IMR-90 (cell line): ENCODE measurements around the gene OPCML. TPM values are rescaled to one million over a fixed set of nuclear protein-coding genes. Genes with fewer than 3 reads are reported as not detected.

Source experiments
- ATAC-seq: fragments of 200-7000 bp; cut with Tn5 transposase; 2 replicates; pipeline ENCODE4 v1.9.1; 2020; ENCODE audit warnings: low read depth, mild to moderate bottlenecking, moderate library complexity
- BruUV-seq: library from RNA; stranded (reverse); fragments of 400-500 nt; replicated peaks from 2 replicates; lab custom pipeline; 2021; lab: Mats Ljungman, UMichigan
- CTCF ChIA-PET: fragments of 300-600 bp; formaldehyde crosslinking; extraction: SDS; loops from one replicate; lab custom pipeline; 2021; ENCODE audit warnings: antibody characterized with exemption; lab: Yijun Ruan, JAX
- POLR2A ChIA-PET: fragments of 300-600 bp; sonication (Branson Sonifier 250); formaldehyde crosslinking; loops from one replicate; lab custom pipeline; 2022; ENCODE audit warnings: antibody characterized with exemption; ENCODE audit not compliant: unreplicated experiment; lab: Charles Lee
- DNase-seq: peaks from one replicate; pipeline ENCODE4 v3.0.0; 2013
- H2AFZ ChIP-seq: replicated peaks from 2 replicates; pipeline ENCODE3; 2013; ENCODE audit warnings: low read length, mild to moderate bottlenecking; ENCODE audit not compliant: poor library complexity
- H2AK5ac ChIP-seq: 2 replicates; pipeline ENCODE4 v1.6.1; 2013; ENCODE audit warnings: low read depth, low read length, inconsistent platforms
- H2AK9ac ChIP-seq: replicated peaks from 2 replicates; pipeline ENCODE3; 2013; ENCODE audit warnings: mild to moderate bottlenecking, low read depth, low read length, moderate library complexity; ENCODE audit not compliant: poor library complexity
- H2BK120ac ChIP-seq: 2 replicates; pipeline ENCODE4 v1.6.1; 2013; ENCODE audit warnings: low read depth, low read length, inconsistent platforms
- H2BK15ac ChIP-seq: 3 replicates; pipeline ENCODE4 v1.6.1; 2013; ENCODE audit warnings: low read depth, low read length, inconsistent platforms
- H2BK20ac ChIP-seq: 2 replicates; pipeline ENCODE4 v1.6.1; 2013; ENCODE audit warnings: low read depth, mild to moderate bottlenecking, inconsistent platforms, low read length, moderate library complexity
- H2BK5ac ChIP-seq: 2 replicates; pipeline ENCODE4 v1.6.1; 2013; ENCODE audit warnings: mild to moderate bottlenecking, low read depth, low read length, inconsistent platforms; ENCODE audit not compliant: poor library complexity, severe bottlenecking
- H3K14ac ChIP-seq: replicated peaks from 2 replicates; pipeline ENCODE4 v1.6.1; 2013; ENCODE audit warnings: low read depth, low read length, inconsistent platforms
- H3K18ac ChIP-seq: 2 replicates; pipeline ENCODE4 v1.6.1; 2013; ENCODE audit warnings: low read depth, low read length, control low read depth
- H3K23ac ChIP-seq: 2 replicates; pipeline ENCODE4 v1.6.1; 2013; ENCODE audit warnings: low read depth, low read length, inconsistent platforms
- H3K27ac ChIP-seq: 2 replicates; pipeline ENCODE4 v1.5.1; 2013; ENCODE audit warnings: mild to moderate bottlenecking, control low read depth, low read length; ENCODE audit not compliant: insufficient read depth
- H3K27me3 ChIP-seq: 2 replicates; pipeline ENCODE4 v1.6.1; 2013; ENCODE audit warnings: low read length; ENCODE audit not compliant: control insufficient read depth, insufficient read depth
- H3K36me3 ChIP-seq: 2 replicates; pipeline ENCODE4 v1.6.1; 2013; ENCODE audit warnings: low read length, mixed read lengths; ENCODE audit not compliant: control insufficient read depth, insufficient read depth
- H3K4ac ChIP-seq: 2 replicates; pipeline ENCODE4 v1.6.1; 2013; ENCODE audit warnings: low read depth, low read length, inconsistent platforms
- H3K4me1 ChIP-seq: 2 replicates; pipeline ENCODE4 v1.6.1; 2013; ENCODE audit warnings: low read length, mixed read lengths; ENCODE audit not compliant: control insufficient read depth, insufficient read depth
- H3K4me2 ChIP-seq: 2 replicates; pipeline ENCODE4 v1.6.1; 2013; ENCODE audit warnings: low read depth, mild to moderate bottlenecking, control low read depth, low read length, moderate library complexity
- H3K4me3 ChIP-seq: 2 replicates; pipeline ENCODE4 v1.5.1; 2013; ENCODE audit warnings: low read depth, mild to moderate bottlenecking, control low read depth, low read length, moderate library complexity; ENCODE audit not compliant: insufficient read depth
- H3K56ac ChIP-seq: 2 replicates; pipeline ENCODE4 v1.6.1; 2013; ENCODE audit warnings: low read length, inconsistent platforms; ENCODE audit not compliant: insufficient read depth; ENCODE audit errors: extremely low read depth
- H3K79me1 ChIP-seq, 2 experiments: 2 replicates each; pipeline ENCODE4 v1.6.1; 2013; ENCODE audit warnings: low read length in 2 of 2, inconsistent platforms in 1 of 2, low read depth in 1 of 2
- H3K9ac ChIP-seq: 2 replicates; pipeline ENCODE4 v1.6.1; 2013; ENCODE audit warnings: low read depth, low read length, control low read depth
- H3K9me1 ChIP-seq: 2 replicates; pipeline ENCODE4 v1.6.1; 2013; ENCODE audit warnings: low read length, inconsistent platforms; ENCODE audit not compliant: insufficient read depth
- H3K9me3 ChIP-seq: 2 replicates; pipeline ENCODE4 v1.6.1; 2013; ENCODE audit warnings: low read length; ENCODE audit not compliant: control insufficient read depth, insufficient read depth
- H4K20me1 ChIP-seq: 2 replicates; pipeline ENCODE4 v1.6.1; 2013; ENCODE audit warnings: low read length, inconsistent platforms; ENCODE audit not compliant: insufficient read depth
- H4K5ac ChIP-seq: 2 replicates; pipeline ENCODE4 v1.6.1; 2013; ENCODE audit warnings: mild to moderate bottlenecking, low read depth, low read length, control low read depth
- H4K8ac ChIP-seq, 2 experiments: 2 replicates each; pipeline ENCODE4 v1.6.1; 2013; ENCODE audit warnings: low read depth in 2 of 2, low read length in 2 of 2, control low read depth in 1 of 2, inconsistent platforms in 1 of 2
- H4K91ac ChIP-seq: 2 replicates; pipeline ENCODE4 v1.6.1; 2013; ENCODE audit warnings: low read depth, low read length, inconsistent platforms; ENCODE audit not compliant: insufficient read depth
- RFX5 ChIP-seq: IDR thresholded peaks from 2 replicates; pipeline ENCODE4 v1.8.0; 2012; ENCODE audit warnings: low read depth, mild to moderate bottlenecking, low read length, moderate library complexity
- WGBS, 2 experiments: methylation state at CpG; one replicate each; pipeline versions ENCODE4 v1.1.5 to v1.1.7; 2013; ENCODE audit warnings: missing lambda C conversion rate in 2 of 2; ENCODE audit not compliant: insufficient read length in 1 of 2; ENCODE audit errors: extremely low coverage in 2 of 2; 5-methylcytosine and 5-hydroxymethylcytosine counted together
- dilution Hi-C: fragments of 300-500 bp; cut with HindIII; formaldehyde crosslinking; loops from one replicate; pipeline ENCODE4 v1.14.3; 2018; ENCODE audit warnings: low sequenced_read_pairs; ENCODE audit not compliant: unreplicated experiment
- in situ Hi-C: fragments of 300-500 bp; cut with MboI; formaldehyde crosslinking; loops from 3 replicates; pipeline ENCODE4 v1.14.3; 2019; ENCODE audit warnings: low sequenced_read_pairs, inconsistent platforms, mixed read lengths
- intact Hi-C: fragments of 100-400 bp; cut with micrococcal nuclease; formaldehyde crosslinking; loops from 2 replicates; pipeline ENCODE4 v1.10.0; 2022
- polyA plus RNA-seq, 3 experiments: library from polyadenylated mRNA; depleted of rRNA; stranded (reverse); fragments of >200 nt; gene quantifications; 2 replicates each; pipeline ENCODE4 v1.2.3, GENCODE V29; 2012; ENCODE audit warnings: low replicate concordance in 1 of 3
- total RNA-seq: library from RNA; depleted of rRNA; stranded (reverse); fragments of >200 nt; gene quantifications from 2 replicates; pipeline ENCODE4 v1.2.3, GENCODE V29; 2012
- TF ChIP-seq, protein P1 (sequence below): conservative IDR thresholded peaks from 2 replicates; pipeline ENCODE4 v1.5.1; 2012; ENCODE audit warnings: mild to moderate bottlenecking, low read depth, low read length, improper control_type of control experiment
- TF ChIP-seq, protein P2 (sequence below): fragments of 150-350 bp; IDR thresholded peaks from 2 replicates; pipeline ENCODE4 v1.6.1; 2016; ENCODE audit warnings: low read depth, mild to moderate bottlenecking, low read length, moderate library complexity, borderline replicate concordance

The OPCML gene
- total and polyA plus RNA-seq, 2 of the 4 experiments (the other 2 are of a cell fraction): under 0.01 to 2.6 TPM

DNA sequence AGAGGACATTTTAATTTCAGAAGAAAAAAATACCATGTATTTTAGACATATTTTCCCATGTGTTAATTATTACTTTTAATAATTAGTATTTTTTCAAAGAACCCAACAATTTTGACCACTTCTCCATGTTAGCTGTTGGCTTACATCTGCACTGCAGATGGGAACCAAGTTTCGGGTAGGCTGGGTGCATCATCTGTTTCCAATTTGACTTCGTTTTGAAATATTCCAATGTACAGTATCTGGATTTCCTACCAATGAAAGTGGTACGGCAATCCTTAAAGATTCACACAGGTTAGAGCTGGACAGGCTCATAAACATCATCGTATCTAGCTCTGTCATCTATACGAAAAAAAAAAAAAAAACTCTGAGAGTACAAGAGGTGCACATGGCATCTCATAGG lies 670.2 kb downstream of the OPCML start:
- DNase-seq: no peak
- POLR2A ChIA-PET: interaction anchor here (0.6 kb wide), 1 partner anchor 40 kb away, joined by 4 read pairs; no protein-coding TSS in a partner anchor
- no TSS peak for BruUV-seq

More for the DNA sequence above, 670.2 kb downstream of the OPCML start:
- Histone ChIP-seq H2BK120ac (no peak overlapping the region), H3K4ac (no peak overlapping the region), H3K9ac (no peak overlapping the region), H4K8ac (no peak overlapping the region), H3K23ac (no peak overlapping the region), H3K9me3 (no peaks in the 10 kb centered on the region), H3K27me3 (no peaks in the 10 kb centered on the region), H3K36me3 (no peaks in the 10 kb centered on the region), H3K9me1 (no peaks in the 10 kb centered on the region), H2AK5ac (no peak overlapping the region), H2AFZ (no peak overlapping the region), H3K4me2 (no peak overlapping the region), H4K20me1 (no peaks in the 10 kb centered on the region), H4K5ac (no peak overlapping the region), H3K4me3 (no peak overlapping the region), H3K79me1 (no peaks in the 10 kb centered on the region), H3K14ac (no peak overlapping the region), H2AK9ac (no peak overlapping the region), H4K91ac (no peak overlapping the region), H3K56ac (no peak overlapping the region), H3K27ac (no peak overlapping the region), H3K4me1 (no peaks in the 10 kb centered on the region), H2BK15ac (no peak overlapping the region), H3K18ac (no peak overlapping the region), H2BK20ac (no peak overlapping the region), H2BK5ac (no peak overlapping the region)
- in situ Hi-C loops: no loop called here
- ATAC-seq: no peak
- dilution Hi-C loops: no loop called here
- TF ChIP-seq, protein P1, sequence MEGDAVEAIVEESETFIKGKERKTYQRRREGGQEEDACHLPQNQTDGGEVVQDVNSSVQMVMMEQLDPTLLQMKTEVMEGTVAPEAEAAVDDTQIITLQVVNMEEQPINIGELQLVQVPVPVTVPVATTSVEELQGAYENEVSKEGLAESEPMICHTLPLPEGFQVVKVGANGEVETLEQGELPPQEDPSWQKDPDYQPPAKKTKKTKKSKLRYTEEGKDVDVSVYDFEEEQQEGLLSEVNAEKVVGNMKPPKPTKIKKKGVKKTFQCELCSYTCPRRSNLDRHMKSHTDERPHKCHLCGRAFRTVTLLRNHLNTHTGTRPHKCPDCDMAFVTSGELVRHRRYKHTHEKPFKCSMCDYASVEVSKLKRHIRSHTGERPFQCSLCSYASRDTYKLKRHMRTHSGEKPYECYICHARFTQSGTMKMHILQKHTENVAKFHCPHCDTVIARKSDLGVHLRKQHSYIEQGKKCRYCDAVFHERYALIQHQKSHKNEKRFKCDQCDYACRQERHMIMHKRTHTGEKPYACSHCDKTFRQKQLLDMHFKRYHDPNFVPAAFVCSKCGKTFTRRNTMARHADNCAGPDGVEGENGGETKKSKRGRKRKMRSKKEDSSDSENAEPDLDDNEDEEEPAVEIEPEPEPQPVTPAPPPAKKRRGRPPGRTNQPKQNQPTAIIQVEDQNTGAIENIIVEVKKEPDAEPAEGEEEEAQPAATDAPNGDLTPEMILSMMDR: no peak
- TF ChIP-seq, protein P2, sequence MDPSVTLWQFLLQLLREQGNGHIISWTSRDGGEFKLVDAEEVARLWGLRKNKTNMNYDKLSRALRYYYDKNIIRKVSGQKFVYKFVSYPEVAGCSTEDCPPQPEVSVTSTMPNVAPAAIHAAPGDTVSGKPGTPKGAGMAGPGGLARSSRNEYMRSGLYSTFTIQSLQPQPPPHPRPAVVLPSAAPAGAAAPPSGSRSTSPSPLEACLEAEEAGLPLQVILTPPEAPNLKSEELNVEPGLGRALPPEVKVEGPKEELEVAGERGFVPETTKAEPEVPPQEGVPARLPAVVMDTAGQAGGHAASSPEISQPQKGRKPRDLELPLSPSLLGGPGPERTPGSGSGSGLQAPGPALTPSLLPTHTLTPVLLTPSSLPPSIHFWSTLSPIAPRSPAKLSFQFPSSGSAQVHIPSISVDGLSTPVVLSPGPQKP: no peak
- no peak for TF ChIP-seq RFX5
- CTCF ChIA-PET: interaction anchor here (1.4 kb wide), 1 partner anchor 10 kb away, joined by 3 read pairs; no protein-coding TSS in a partner anchor
- 94% methylated on average over 5 of the region's 5 CpGs; no CpG with 5 or more reads in 1 of the 2 experiments for WGBS, 2 experiments
- intact Hi-C loops: no loop called here
